Liver (tissue), 9 donors: Measurements from ENCODE around the gene MEGF6. TPM values are rescaled to one million over a fixed set of nuclear protein-coding genes. Genes with fewer than 3 reads are reported as not detected.

Experiments
- DNase-seq: peaks from one replicate; pipeline ENCODE4 v3.0.0-alpha.2; 2017; ENCODE audit warnings: low spot score
- H3K27ac ChIP-seq, 2 donors: one replicate each; pipeline ENCODE4 v1.7.0; 2013; ENCODE audit warnings: inconsistent platforms in 2 of 2, low read length in 2 of 2, control low read depth in 1 of 2, low read depth in 1 of 2, mild to moderate bottlenecking in 1 of 2
- H3K27me3 ChIP-seq, 4 donors: one replicate each; pipeline versions ENCODE4 v1.6.1 to v1.7.0; 2013; ENCODE audit warnings: low read length in 3 of 4, inconsistent platforms in 1 of 4, mild to moderate bottlenecking in 1 of 4, moderate library complexity in 1 of 4; ENCODE audit not compliant: control insufficient read depth in 4 of 4, insufficient read depth in 4 of 4
- H3K36me3 ChIP-seq, 4 donors: one replicate each; pipeline versions ENCODE4 v1.6.1 to v1.7.0; 2013; ENCODE audit warnings: low read length in 3 of 4, mild to moderate bottlenecking in 3 of 4, low read depth in 1 of 4, moderate library complexity in 1 of 4; ENCODE audit not compliant: control insufficient read depth in 4 of 4, insufficient read depth in 3 of 4
- H3K4me1 ChIP-seq, 4 donors: one replicate each; pipeline versions ENCODE4 v1.6.1 to v1.7.0; 2013; ENCODE audit warnings: low read length in 3 of 4, mild to moderate bottlenecking in 3 of 4, moderate library complexity in 1 of 4; ENCODE audit not compliant: control insufficient read depth in 4 of 4, insufficient read depth in 4 of 4
- H3K4me3 ChIP-seq, 3 donors: one replicate each; pipeline versions ENCODE4 v1.6.1 to v1.7.0; 2013; ENCODE audit warnings: low read length in 3 of 3, control low read depth in 1 of 3, low read depth in 1 of 3, mild to moderate bottlenecking in 1 of 3
- H3K9ac ChIP-seq, 2 donors: one replicate each; pipeline ENCODE4 v1.7.0; 2013; ENCODE audit warnings: low read length in 2 of 2, mild to moderate bottlenecking in 2 of 2, moderate library complexity in 2 of 2, control low read depth in 1 of 2, low read depth in 1 of 2
- H3K9me3 ChIP-seq, 4 donors: one replicate each; pipeline versions ENCODE4 v1.6.1 to v1.7.0; 2013; ENCODE audit warnings: low read length in 3 of 4; ENCODE audit not compliant: control insufficient read depth in 4 of 4
- EGR1 ChIP-seq, 2 donors: IDR thresholded peaks; 2 replicates each; pipeline ENCODE4 v1.6.1; 2016 to 2018; ENCODE audit warnings: antibody characterized with exemption in 2 of 2, low read depth in 2 of 2
- FOXA1 ChIP-seq: IDR thresholded peaks from 2 replicates; pipeline ENCODE4 v1.6.1; 2016; ENCODE audit warnings: antibody characterized with exemption
- FOXA2 ChIP-seq: IDR thresholded peaks from 2 replicates; pipeline ENCODE4 v1.6.1; 2016; ENCODE audit warnings: antibody characterized with exemption
- GABPA ChIP-seq, 2 donors: IDR thresholded peaks in 1 of 2; conservative IDR thresholded peaks in 1 of 2; 2 replicates each; pipeline ENCODE4 v1.6.1; 2016; ENCODE audit warnings: antibody characterized with exemption in 2 of 2, mild to moderate bottlenecking in 1 of 2, moderate library complexity in 1 of 2
- HNF4A ChIP-seq, 2 donors: conservative IDR thresholded peaks; 2 replicates each; pipeline ENCODE4 v1.6.1; 2016; ENCODE audit warnings: antibody characterized with exemption in 2 of 2, mild to moderate bottlenecking in 2 of 2
- HNF4G ChIP-seq: IDR thresholded peaks from 2 replicates; pipeline ENCODE4 v1.6.1; 2016; ENCODE audit warnings: antibody characterized with exemption
- JUND ChIP-seq, 2 donors: IDR thresholded peaks; 2 replicates each; pipeline ENCODE4 v1.6.1; 2016; ENCODE audit warnings: antibody characterized with exemption in 2 of 2
- NR2F2 ChIP-seq: IDR thresholded peaks from 2 replicates; pipeline ENCODE4 v1.6.1; 2016; ENCODE audit warnings: antibody characterized with exemption
- RAD21 ChIP-seq, 2 donors: IDR thresholded peaks; 2 replicates each; pipeline ENCODE4 v1.6.1; 2016; ENCODE audit warnings: antibody characterized with exemption in 2 of 2, mild to moderate bottlenecking in 2 of 2
- RXRA ChIP-seq, 2 donors: IDR thresholded peaks; 2 replicates each; pipeline ENCODE4 v1.6.1; 2017 to 2018; ENCODE audit warnings: antibody characterized with exemption in 2 of 2, mild to moderate bottlenecking in 1 of 2
- SP1 ChIP-seq: IDR thresholded peaks from 2 replicates; pipeline ENCODE4 v1.6.1; 2018; ENCODE audit warnings: antibody characterized with exemption, mild to moderate bottlenecking
- TAF1 ChIP-seq: conservative IDR thresholded peaks from 2 replicates; pipeline ENCODE4 v1.6.1; 2016; ENCODE audit warnings: antibody characterized with exemption, mild to moderate bottlenecking
- YY1 ChIP-seq: IDR thresholded peaks from 2 replicates; pipeline ENCODE4 v1.6.1; 2016; ENCODE audit warnings: antibody characterized with exemption, mild to moderate bottlenecking
- WGBS: extraction: QIAGEN DNeasy Blood & Tissue Kit; methylation state at CpG from one replicate; pipeline ENCODE4 v1.1.7; 2013; 5-methylcytosine and 5-hydroxymethylcytosine counted together
- polyA plus RNA-seq, 2 donors: library from polyadenylated mRNA; stranded (reverse) in 1 of 2; unstranded in 1 of 2; fragments of 200-250 nt in 1 of 2; fragments of >200 nt in 1 of 2; fragmentation: Nextera tagmentation in 1 of 2; extraction: Ambion mirVana in 1 of 2; gene quantifications; one replicate each; pipeline versions ENCODE4 v1.2.1 to v1.2.3, GENCODE V29; 2013 to 2015
- total RNA-seq, 2 donors: library from RNA; depleted of rRNA; stranded (reverse); fragments of >200 nt; gene quantifications; one replicate each; pipeline ENCODE4 v1.2.3, GENCODE V29; 2014
- TF ChIP-seq, protein P1 (sequence below): IDR thresholded peaks from 2 replicates; pipeline ENCODE4 v1.6.1; 2016; ENCODE audit warnings: antibody characterized with exemption, mild to moderate bottlenecking
- TF ChIP-seq, protein P2 (sequence below): fragments of 150-350 bp; IDR thresholded peaks from 2 replicates; pipeline ENCODE4 v1.5.1; 2017; ENCODE audit warnings: improper control_type of control experiment, low read depth, low read length; ENCODE audit not compliant: missing input control
- TF ChIP-seq, protein P3 (sequence below): IDR thresholded peaks from 2 replicates; pipeline ENCODE4 v1.6.1; 2016; ENCODE audit warnings: antibody characterized with exemption
- TF ChIP-seq, protein P4 (sequence below): IDR thresholded peaks from 2 replicates; pipeline ENCODE4 v1.6.1; 2016; ENCODE audit warnings: antibody characterized with exemption
- TF ChIP-seq, protein P5 (sequence below): IDR thresholded peaks from 2 replicates; pipeline ENCODE4 v1.6.1; 2016; ENCODE audit warnings: antibody characterized with exemption
- donor health status: healthy.
- donor health status: healthy.
- donor health status: healthy.
- donor health status: healthy.
- donor health status: healthy.

The MEGF6 gene
- total and polyA plus RNA-seq, 4 donors: 1.3 to 11.0 (median 4.0) TPM

DNA sequence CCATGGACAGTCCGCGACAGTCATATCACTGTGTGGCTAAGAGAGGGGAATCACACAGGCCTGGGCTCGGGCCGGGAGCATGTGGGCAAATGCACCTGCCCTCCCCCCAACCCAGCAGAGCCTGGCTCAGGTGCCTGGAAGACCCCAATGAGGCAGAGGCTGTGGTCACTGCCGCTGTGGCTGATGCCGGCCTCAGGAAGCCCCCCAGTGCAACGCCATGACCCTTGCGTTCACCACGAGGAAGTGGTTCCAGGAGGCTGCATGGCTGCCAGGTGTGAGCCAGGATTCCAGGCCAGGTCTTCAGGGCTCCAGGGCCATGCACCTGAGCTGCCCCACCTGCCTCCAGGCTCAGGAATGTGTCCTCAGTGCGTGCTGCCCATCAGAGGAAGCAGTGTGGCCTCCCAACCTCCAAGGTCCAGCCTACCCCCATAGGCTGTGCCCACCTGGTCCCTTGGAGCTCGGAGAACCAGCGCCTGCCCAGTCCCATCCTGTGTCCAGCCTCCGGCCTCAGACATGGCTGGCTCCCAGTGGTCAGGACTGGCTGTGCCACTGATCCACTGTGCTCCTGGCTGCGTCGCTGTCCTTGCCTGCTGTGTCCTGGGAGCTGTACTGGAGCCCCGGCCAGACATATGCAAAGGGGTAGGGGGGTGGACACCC lies 148.8 kb downstream of the MEGF6 start:
- Histone ChIP-seq H3K27me3 (no peaks in the 10 kb centered on the region), H3K9me3 (no peaks in the 10 kb centered on the region), H3K4me1 (peaks cover 2 to 12% (median 6%) of the 10 kb centered on the region in 4 donors), H3K9ac (no peak overlapping the region), H3K4me3 (no peak overlapping the region), H3K36me3 (no peaks in the 10 kb centered on the region), H3K27ac (no peak overlapping the region)
- WGBS: 90% methylated on average over 16 of the region's 16 CpGs
- no peak for DNase-seq
- TF ChIP-seq, protein P1, sequence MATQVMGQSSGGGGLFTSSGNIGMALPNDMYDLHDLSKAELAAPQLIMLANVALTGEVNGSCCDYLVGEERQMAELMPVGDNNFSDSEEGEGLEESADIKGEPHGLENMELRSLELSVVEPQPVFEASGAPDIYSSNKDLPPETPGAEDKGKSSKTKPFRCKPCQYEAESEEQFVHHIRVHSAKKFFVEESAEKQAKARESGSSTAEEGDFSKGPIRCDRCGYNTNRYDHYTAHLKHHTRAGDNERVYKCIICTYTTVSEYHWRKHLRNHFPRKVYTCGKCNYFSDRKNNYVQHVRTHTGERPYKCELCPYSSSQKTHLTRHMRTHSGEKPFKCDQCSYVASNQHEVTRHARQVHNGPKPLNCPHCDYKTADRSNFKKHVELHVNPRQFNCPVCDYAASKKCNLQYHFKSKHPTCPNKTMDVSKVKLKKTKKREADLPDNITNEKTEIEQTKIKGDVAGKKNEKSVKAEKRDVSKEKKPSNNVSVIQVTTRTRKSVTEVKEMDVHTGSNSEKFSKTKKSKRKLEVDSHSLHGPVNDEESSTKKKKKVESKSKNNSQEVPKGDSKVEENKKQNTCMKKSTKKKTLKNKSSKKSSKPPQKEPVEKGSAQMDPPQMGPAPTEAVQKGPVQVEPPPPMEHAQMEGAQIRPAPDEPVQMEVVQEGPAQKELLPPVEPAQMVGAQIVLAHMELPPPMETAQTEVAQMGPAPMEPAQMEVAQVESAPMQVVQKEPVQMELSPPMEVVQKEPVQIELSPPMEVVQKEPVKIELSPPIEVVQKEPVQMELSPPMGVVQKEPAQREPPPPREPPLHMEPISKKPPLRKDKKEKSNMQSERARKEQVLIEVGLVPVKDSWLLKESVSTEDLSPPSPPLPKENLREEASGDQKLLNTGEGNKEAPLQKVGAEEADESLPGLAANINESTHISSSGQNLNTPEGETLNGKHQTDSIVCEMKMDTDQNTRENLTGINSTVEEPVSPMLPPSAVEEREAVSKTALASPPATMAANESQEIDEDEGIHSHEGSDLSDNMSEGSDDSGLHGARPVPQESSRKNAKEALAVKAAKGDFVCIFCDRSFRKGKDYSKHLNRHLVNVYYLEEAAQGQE: no peak
- TF ChIP-seq HNF4A (conservative IDR thresholded peaks at IDR 0.05): no peak
- TF ChIP-seq GABPA (IDR thresholded peaks at IDR 0.05 in 1 of 2, conservative IDR thresholded peaks at IDR 0.05 in 1 of 2): no peak
- TF ChIP-seq, protein P2, sequence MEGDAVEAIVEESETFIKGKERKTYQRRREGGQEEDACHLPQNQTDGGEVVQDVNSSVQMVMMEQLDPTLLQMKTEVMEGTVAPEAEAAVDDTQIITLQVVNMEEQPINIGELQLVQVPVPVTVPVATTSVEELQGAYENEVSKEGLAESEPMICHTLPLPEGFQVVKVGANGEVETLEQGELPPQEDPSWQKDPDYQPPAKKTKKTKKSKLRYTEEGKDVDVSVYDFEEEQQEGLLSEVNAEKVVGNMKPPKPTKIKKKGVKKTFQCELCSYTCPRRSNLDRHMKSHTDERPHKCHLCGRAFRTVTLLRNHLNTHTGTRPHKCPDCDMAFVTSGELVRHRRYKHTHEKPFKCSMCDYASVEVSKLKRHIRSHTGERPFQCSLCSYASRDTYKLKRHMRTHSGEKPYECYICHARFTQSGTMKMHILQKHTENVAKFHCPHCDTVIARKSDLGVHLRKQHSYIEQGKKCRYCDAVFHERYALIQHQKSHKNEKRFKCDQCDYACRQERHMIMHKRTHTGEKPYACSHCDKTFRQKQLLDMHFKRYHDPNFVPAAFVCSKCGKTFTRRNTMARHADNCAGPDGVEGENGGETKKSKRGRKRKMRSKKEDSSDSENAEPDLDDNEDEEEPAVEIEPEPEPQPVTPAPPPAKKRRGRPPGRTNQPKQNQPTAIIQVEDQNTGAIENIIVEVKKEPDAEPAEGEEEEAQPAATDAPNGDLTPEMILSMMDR: no peak
- no peak for TF ChIP-seq FOXA2
- TF ChIP-seq TAF1: no peak
- no peak for TF ChIP-seq HNF4G
- no peak for TF ChIP-seq FOXA1
- TF ChIP-seq, protein P3, sequence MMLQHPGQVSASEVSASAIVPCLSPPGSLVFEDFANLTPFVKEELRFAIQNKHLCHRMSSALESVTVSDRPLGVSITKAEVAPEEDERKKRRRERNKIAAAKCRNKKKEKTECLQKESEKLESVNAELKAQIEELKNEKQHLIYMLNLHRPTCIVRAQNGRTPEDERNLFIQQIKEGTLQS: no peak
- TF ChIP-seq SP1: no peak
- no peak for TF ChIP-seq EGR1 (IDR thresholded peaks at IDR 0.05; ENCODE audit: low read depth in 2 of 2)
- TF ChIP-seq, protein P4, sequence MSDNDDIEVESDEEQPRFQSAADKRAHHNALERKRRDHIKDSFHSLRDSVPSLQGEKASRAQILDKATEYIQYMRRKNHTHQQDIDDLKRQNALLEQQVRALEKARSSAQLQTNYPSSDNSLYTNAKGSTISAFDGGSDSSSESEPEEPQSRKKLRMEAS: no peak
- TF ChIP-seq RXRA (IDR thresholded peaks at IDR 0.05): no peak
- TF ChIP-seq YY1: no peak
- TF ChIP-seq, protein P5, sequence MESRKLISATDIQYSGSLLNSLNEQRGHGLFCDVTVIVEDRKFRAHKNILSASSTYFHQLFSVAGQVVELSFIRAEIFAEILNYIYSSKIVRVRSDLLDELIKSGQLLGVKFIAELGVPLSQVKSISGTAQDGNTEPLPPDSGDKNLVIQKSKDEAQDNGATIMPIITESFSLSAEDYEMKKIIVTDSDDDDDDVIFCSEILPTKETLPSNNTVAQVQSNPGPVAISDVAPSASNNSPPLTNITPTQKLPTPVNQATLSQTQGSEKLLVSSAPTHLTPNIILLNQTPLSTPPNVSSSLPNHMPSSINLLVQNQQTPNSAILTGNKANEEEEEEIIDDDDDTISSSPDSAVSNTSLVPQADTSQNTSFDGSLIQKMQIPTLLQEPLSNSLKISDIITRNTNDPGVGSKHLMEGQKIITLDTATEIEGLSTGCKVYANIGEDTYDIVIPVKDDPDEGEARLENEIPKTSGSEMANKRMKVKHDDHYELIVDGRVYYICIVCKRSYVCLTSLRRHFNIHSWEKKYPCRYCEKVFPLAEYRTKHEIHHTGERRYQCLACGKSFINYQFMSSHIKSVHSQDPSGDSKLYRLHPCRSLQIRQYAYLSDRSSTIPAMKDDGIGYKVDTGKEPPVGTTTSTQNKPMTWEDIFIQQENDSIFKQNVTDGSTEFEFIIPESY: no peak
- no peak for TF ChIP-seq JUND (IDR thresholded peaks at IDR 0.05)
- no peak for TF ChIP-seq NR2F2
- TF ChIP-seq RAD21 (IDR thresholded peaks at IDR 0.05): no peak
